Esophagus muscularis mucosa (tissue), 4 donors: ENCODE measurements around the gene PDXK. TPM values are rescaled to one million over a fixed set of nuclear protein-coding genes. Genes with fewer than 3 reads are reported as not detected.

Experiments used
- DNase-seq: peaks from one replicate; pipeline ENCODE4 v3.0.0-alpha.2; 2017; ENCODE audit errors: extremely low spot score
- H3K27ac ChIP-seq, 4 donors: fragments of 200-600 bp; sonication (generic); replicated peaks in 1 of 4; 1 replicate in 3 of 4; 2 replicates in 1 of 4; pipeline ENCODE4 v1.5.1; 2016 to 2019; ENCODE audit warnings: mild to moderate bottlenecking in 1 of 4
- H3K27me3 ChIP-seq, 4 donors: fragments of 200-600 bp; sonication (generic); one replicate each; pipeline versions ENCODE4 v1.5.1 to v1.6.0; 2016 to 2019
- H3K36me3 ChIP-seq, 4 donors: fragments of 200-600 bp; sonication (generic); one replicate each; pipeline ENCODE4 v1.5.1; 2016 to 2019
- H3K4me1 ChIP-seq, 4 donors: fragments of 200-600 bp; sonication (generic); one replicate each; pipeline ENCODE4 v1.5.1; 2016 to 2019
- H3K4me3 ChIP-seq, 4 donors: fragments of 200-600 bp; sonication (generic); 1 replicate in 2 of 4; 2 replicates in 2 of 4; pipeline ENCODE4 v1.5.1; 2016 to 2019; ENCODE audit warnings: mild to moderate bottlenecking in 4 of 4, moderate library complexity in 1 of 4
- H3K9me3 ChIP-seq, 4 donors: fragments of 200-600 bp; sonication (generic); 1 replicate in 3 of 4; 2 replicates in 1 of 4; pipeline ENCODE4 v1.5.1; 2016 to 2019
- CTCF ChIP-seq, 3 experiments: fragments of 200-600 bp in 2 of 3; fragments of 450-650 bp in 1 of 3; sonication (generic) in 2 of 3; IDR thresholded peaks; one replicate each; pipeline ENCODE4 v1.5.1; 2017 to 2019; ENCODE audit warnings: antibody characterized with exemption in 3 of 3, mild to moderate bottlenecking in 2 of 3, moderate library complexity in 1 of 3
- EP300 ChIP-seq: sonication (generic); formaldehyde crosslinking; IDR thresholded peaks from one replicate; pipeline ENCODE4 v1.6.1; 2017; ENCODE audit warnings: antibody characterized with exemption
- POLR2A ChIP-seq: fragments of 450-650 bp; IDR thresholded peaks from one replicate; pipeline ENCODE4 v1.6.1; 2017; ENCODE audit warnings: antibody characterized with exemption, moderate library complexity, mild to moderate bottlenecking, low read depth
- POLR2AphosphoS5 ChIP-seq, 2 donors: sonication (generic); formaldehyde crosslinking; IDR thresholded peaks; one replicate each; pipeline ENCODE4 v1.6.1; 2017; ENCODE audit warnings: antibody characterized with exemption in 2 of 2
- WGBS: methylation state at CpG from one replicate; pipeline ENCODE4 v1.1.5; 2018; 5-methylcytosine and 5-hydroxymethylcytosine counted together
- intact Hi-C: fragments of 100-400 bp; cut with DNase I; formaldehyde crosslinking; loops from one replicate; pipeline ENCODE4 v1.15.1; 2023
- total RNA-seq, 4 donors: library from RNA; depleted of rRNA; stranded (reverse); fragments of >200 nt; gene quantifications; one replicate each; pipeline versions ENCODE4 v1.1.0 to v1.2.1, GENCODE V29; 2016

The PDXK gene
- total RNA-seq, 4 donors from 2014 or later: 22.4 to 40.9 (median 31.8) TPM

- 89% methylated on average over 8 of the region's 10 CpGs for WGBS
- H3K27me3 ChIP-seq: no peaks in the 10 kb centered on the region
- H3K9me3 ChIP-seq: no peaks in the 10 kb centered on the region
- TF ChIP-seq EP300: no peak
- TF ChIP-seq POLR2A: no peak
- no peak for TF ChIP-seq POLR2AphosphoS5 (IDR thresholded peaks at IDR 0.05)
- TF ChIP-seq CTCF (IDR thresholded peaks at IDR 0.05): no peak
- H3K4me3 ChIP-seq: no peak overlapping the region
- intact Hi-C loops: no loop called here
- no peak for DNase-seq
- no peak overlapping the region for H3K27ac ChIP-seq
- peaks cover 0 to 31% (median 29%) of the 10 kb centered on the region in 4 donors for H3K4me1 ChIP-seq
- peaks cover 0 to 29% (median 12%) of the 10 kb centered on the region in 4 donors for H3K36me3 ChIP-seq
These were observed 45.1 kb downstream of the PDXK start for GRCh38 chr21:43763901-43764523.

- no peaks in the 10 kb centered on the region for H3K27me3 ChIP-seq
- H3K27ac ChIP-seq: no peak overlapping the region
- TF ChIP-seq CTCF (IDR thresholded peaks at IDR 0.05) (no peak), POLR2A (no peak), EP300 (no peak), POLR2AphosphoS5 (IDR thresholded peaks at IDR 0.05) (no peak)
- no peak overlapping the region for H3K4me3 ChIP-seq
- intact Hi-C loops: no loop called here
- 87% methylated on average over 19 of the region's 19 CpGs for WGBS
- H3K4me1 ChIP-seq: peaks cover 0 to 24% (median 22%) of the 10 kb centered on the region in 4 donors
- no peak for DNase-seq
- H3K9me3 ChIP-seq: no peaks in the 10 kb centered on the region
- H3K36me3 ChIP-seq: peaks cover 0 to 21% (median 8%) of the 10 kb centered on the region in 4 donors
These were observed 45.9 kb downstream of the PDXK start for GRCh38 chr21:43764576-43765495.

GRCh38 chr21:43766734-43767497 lies 48.0 kb downstream of the PDXK start:
- WGBS: 80% methylated on average over 31 of the region's 34 CpGs
- H3K4me1 ChIP-seq: peaks cover 0 to 24% (median 22%) of the 10 kb centered on the region in 4 donors
- no peak for DNase-seq
- no peaks in the 10 kb centered on the region for H3K27me3 ChIP-seq
- peaks cover 0 to 15% (median 3%) of the 10 kb centered on the region in 4 donors for H3K36me3 ChIP-seq
- no peak overlapping the region for H3K4me3 ChIP-seq
- no peak for TF ChIP-seq POLR2A
- no peak for TF ChIP-seq CTCF (IDR thresholded peaks at IDR 0.05)
- TF ChIP-seq POLR2AphosphoS5 (IDR thresholded peaks at IDR 0.05): no peak
- TF ChIP-seq EP300: no peak
- no peaks in the 10 kb centered on the region for H3K9me3 ChIP-seq
- intact Hi-C loops: no loop called here
- no peak overlapping the region for H3K27ac ChIP-seq

- Histone ChIP-seq H3K4me3 (no peak overlapping the region), H3K36me3 (peaks cover 0 to 15% (median 3%) of the 10 kb centered on the region in 4 donors), H3K9me3 (no peaks in the 10 kb centered on the region), H3K27me3 (no peaks in the 10 kb centered on the region), H3K27ac (no peak overlapping the region), H3K4me1 (peaks cover 0 to 24% (median 22%) of the 10 kb centered on the region in 4 donors)
- no peak for DNase-seq
- TF ChIP-seq CTCF (IDR thresholded peaks at IDR 0.05): no peak
- TF ChIP-seq EP300: no peak
- TF ChIP-seq POLR2AphosphoS5 (IDR thresholded peaks at IDR 0.05): no peak
- TF ChIP-seq POLR2A: no peak
- 87% methylated on average over 15 of the region's 15 CpGs for WGBS
- intact Hi-C loops: no loop called here
These were observed 48.6 kb downstream of the PDXK start for GRCh38 chr21:43767498-43767983.
